ENCODE data around the gene BCAS3.
"Not testable (repeated sequence)": the region's sequence is repeated elsewhere in the genome, so short reads cannot be mapped to it uniquely, and the experiment has no call there.

The BCAS3 gene

GRCh38 chr17:60748204-60748603, 70.6 kb downstream of the BCAS3 start:
- DNase-seq = no peak

GRCh38 chr17:60749050-60749449, 71.4 kb downstream of the BCAS3 start:
- no peak for DNase-seq

GRCh38 chr17:60749708-60750107, 72.1 kb downstream of the BCAS3 start:
- DNase-seq = no peak

GRCh38 chr17:60750640-60751039, 73.0 kb downstream of the BCAS3 start:
- no peak for DNase-seq

- no peak for DNase-seq
These were observed 74.2 kb downstream of the BCAS3 start for GRCh38 chr17:60751884-60752283.

GRCh38 chr17:60752873-60753577, 75.4 kb downstream of the BCAS3 start:
- DNase-seq = no peak

GRCh38 chr17:60754057-60754604, 76.5 kb downstream of the BCAS3 start:
- DNase-seq = no peak

- DNase-seq = not testable (repeated sequence)
These were observed 79.1 kb downstream of the BCAS3 start for GRCh38 chr17:60756798-60757197.

GRCh38 chr17:60757437-60757836, 79.8 kb downstream of the BCAS3 start:
- DNase-seq = no peak

GRCh38 chr17:60759756-60760155, 82.1 kb downstream of the BCAS3 start:
- no peak for DNase-seq

GRCh38 chr17:60761301-60761700, 83.7 kb downstream of the BCAS3 start:
- DNase-seq = not testable (repeated sequence)

- DNase-seq = peak; percentile 12
These were observed 89.1 kb downstream of the BCAS3 start for GRCh38 chr17:60766778-60767190.

- no peak for DNase-seq
These were observed 90.2 kb downstream of the BCAS3 start for GRCh38 chr17:60767744-60768308.

- no peak for DNase-seq
These were observed 91.7 kb downstream of the BCAS3 start for GRCh38 chr17:60769327-60769726.

GRCh38 chr17:60770946-60771422, 93.3 kb downstream of the BCAS3 start:
- no peak for DNase-seq

GRCh38 chr17:60771621-60772020, 94.0 kb downstream of the BCAS3 start:
- DNase-seq = not testable (repeated sequence)

- DNase-seq = no peak
These were observed 95.9 kb downstream of the BCAS3 start for GRCh38 chr17:60773552-60773951.

- no peak for DNase-seq
These were observed 104.3 kb downstream of the BCAS3 start for GRCh38 chr17:60781880-60782412.

- no peak for DNase-seq
These were observed 105.1 kb downstream of the BCAS3 start for GRCh38 chr17:60782742-60783141.

- DNase-seq = no peak
These were observed 112.6 kb downstream of the BCAS3 start for GRCh38 chr17:60790205-60790604.

GRCh38 chr17:60792250-60792898, 114.7 kb downstream of the BCAS3 start:
- DNase-seq = no peak

GRCh38 chr17:60798576-60798975, 120.9 kb downstream of the BCAS3 start:
- no peak for DNase-seq

- no peak for DNase-seq
These were observed 124.7 kb downstream of the BCAS3 start for GRCh38 chr17:60802377-60802776.

- DNase-seq = no peak
These were observed 125.4 kb downstream of the BCAS3 start for GRCh38 chr17:60803059-60803458.

Data from activated gamma-delta T cell treated with Interleukin-2 at 50 U/mL for 16 hours (primary cell).